ENCODE measurements around the gene ENTR1.

Gene ENTR1

DNA sequence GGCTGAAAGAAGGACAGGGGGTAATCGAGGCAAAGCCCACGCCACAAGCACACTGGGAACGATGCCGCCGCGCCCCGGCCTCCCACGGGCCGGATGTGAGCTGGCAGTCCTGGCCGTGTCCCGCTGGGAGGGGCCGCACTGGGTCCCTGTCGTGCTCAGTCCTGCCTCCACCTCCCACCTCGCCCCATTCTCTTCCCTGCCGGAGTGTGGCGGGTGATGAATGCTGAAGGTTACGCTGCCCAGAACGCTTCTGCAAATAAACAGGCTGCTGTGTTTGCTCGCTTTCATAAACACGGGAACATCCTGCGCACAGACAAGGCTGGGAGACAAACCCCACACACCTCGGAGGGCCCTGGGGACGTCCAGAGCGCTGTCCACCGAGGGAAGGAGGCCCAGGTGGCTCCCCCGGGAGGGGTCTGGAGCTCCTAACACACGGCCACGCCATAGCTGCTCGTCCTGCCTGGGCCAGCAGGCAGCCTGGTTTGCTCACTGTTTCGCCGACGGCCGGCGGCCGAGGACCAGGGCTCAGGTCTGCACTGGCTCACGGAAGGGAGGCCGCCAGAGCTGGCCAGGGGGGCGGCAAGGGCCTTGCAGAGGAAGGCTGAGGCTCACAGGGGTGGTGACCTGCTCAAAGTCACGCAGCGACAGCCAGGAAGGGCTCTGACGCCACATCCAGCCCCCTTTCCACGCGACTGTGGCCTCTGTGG lies 49.2 kb downstream of the ENTR1 start:
- Histone ChIP-seq H3K36me3 (ENCODE audit: control insufficient read depth, insufficient read depth, low read length) (no peaks in the 10 kb centered on the region), H3K4me3 (replicated peaks; ENCODE audit: low read depth, low read length) (no peak overlapping the region), H3K27me3 (replicated peaks; ENCODE audit: control insufficient read depth, insufficient read depth, low read length) (no peaks in the 10 kb centered on the region)
- TF ChIP-seq, protein P1, sequence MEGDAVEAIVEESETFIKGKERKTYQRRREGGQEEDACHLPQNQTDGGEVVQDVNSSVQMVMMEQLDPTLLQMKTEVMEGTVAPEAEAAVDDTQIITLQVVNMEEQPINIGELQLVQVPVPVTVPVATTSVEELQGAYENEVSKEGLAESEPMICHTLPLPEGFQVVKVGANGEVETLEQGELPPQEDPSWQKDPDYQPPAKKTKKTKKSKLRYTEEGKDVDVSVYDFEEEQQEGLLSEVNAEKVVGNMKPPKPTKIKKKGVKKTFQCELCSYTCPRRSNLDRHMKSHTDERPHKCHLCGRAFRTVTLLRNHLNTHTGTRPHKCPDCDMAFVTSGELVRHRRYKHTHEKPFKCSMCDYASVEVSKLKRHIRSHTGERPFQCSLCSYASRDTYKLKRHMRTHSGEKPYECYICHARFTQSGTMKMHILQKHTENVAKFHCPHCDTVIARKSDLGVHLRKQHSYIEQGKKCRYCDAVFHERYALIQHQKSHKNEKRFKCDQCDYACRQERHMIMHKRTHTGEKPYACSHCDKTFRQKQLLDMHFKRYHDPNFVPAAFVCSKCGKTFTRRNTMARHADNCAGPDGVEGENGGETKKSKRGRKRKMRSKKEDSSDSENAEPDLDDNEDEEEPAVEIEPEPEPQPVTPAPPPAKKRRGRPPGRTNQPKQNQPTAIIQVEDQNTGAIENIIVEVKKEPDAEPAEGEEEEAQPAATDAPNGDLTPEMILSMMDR (IDR thresholded peaks at IDR 0.05; ENCODE audit: insufficient read depth, low read length, poor library complexity, severe bottlenecking) = no peak
- DNase-seq (ENCODE audit: extremely low read depth, insufficient read length) = no peak

DNA sequence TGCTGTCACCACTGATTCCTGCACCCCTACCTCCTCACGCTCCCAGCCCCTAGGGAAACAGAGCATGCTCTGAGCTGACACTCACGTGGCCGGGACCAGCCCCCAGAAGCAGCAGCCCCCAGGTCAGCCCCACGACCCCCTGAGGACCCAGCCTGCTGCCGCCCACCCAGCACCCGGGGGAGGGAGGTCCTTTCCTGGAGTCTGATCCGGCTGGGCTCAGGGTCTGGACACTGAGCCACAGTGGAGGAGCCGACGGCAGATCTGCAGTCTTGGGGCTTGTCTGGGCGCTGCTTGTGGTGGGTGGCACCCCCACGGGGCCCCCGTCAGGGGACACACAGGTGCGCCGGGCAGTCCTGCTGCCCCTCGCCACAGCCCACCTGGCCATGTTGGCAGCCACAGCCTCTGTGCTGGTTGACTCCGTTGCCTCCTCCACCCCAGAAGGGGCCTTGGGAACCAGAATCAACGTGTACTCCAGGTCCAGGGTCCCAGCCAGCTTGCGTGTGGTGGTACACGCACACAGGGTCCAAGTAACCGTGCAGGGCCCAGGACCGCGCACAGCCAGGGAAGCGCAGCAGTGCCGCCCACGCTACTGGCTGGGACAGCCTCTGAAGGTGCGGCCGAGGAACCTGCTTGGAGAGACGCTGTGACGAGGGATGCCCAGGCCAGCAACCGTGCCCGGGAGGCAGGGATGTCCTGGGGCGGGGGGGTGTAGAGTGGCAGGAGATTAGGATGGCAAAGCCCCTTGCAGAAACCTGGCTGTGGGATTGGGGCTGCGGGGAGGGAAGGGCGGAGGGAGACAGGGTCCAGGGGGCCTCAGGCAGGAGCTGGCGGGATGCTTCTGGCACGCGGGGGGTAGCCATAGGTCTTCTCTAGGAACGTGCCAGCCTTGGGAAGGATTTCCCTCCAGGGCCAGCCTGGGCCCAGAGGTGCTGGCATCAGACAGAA lies 50.4 kb downstream of the ENTR1 start:
- TF ChIP-seq, protein P1 (IDR thresholded peaks at IDR 0.05; ENCODE audit: insufficient read depth, low read length, poor library complexity, severe bottlenecking) = no peak
- H3K27me3 ChIP-seq (replicated peaks; ENCODE audit: control insufficient read depth, insufficient read depth, low read length) = no peaks in the 10 kb centered on the region; the same call in 1 of the 2 replicates
- no peak overlapping the region for H3K4me3 ChIP-seq (replicated peaks; ENCODE audit: low read depth, low read length)
- no peaks in the 10 kb centered on the region for H3K36me3 ChIP-seq (ENCODE audit: control insufficient read depth, insufficient read depth, low read length)
- no peak for DNase-seq (ENCODE audit: extremely low read depth, insufficient read length)

DNA sequence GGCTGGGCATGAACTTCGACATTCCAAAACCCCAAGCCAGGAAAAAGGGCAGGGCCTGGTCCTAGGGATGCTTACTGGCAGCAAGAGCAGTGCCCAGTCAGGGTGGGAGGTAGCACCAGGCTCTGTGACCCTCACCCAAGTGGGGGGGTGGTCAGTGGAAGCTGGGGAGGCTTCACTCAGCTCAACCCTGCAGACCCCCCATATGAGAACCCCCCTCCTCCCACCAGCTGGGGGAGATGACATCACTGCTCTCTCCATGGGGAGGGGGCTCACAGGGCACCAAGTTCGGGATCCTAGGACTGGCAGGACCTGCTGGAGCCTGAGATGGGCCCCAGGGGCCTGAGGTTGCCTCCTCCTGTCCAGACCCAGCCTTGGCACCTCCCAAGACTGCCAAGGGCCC lies 51.5 kb downstream of the ENTR1 start:
- H3K4me3 ChIP-seq (replicated peaks; ENCODE audit: low read depth, low read length) = no peak overlapping the region
- no peak for DNase-seq (ENCODE audit: extremely low read depth, insufficient read length)
- H3K36me3 ChIP-seq (ENCODE audit: control insufficient read depth, insufficient read depth, low read length) = no peaks in the 10 kb centered on the region
- H3K27me3 ChIP-seq (replicated peaks; ENCODE audit: control insufficient read depth, insufficient read depth, low read length) = no peaks in the 10 kb centered on the region; the same call in 1 of the 2 replicates
- TF ChIP-seq, protein P1 (IDR thresholded peaks at IDR 0.05; ENCODE audit: insufficient read depth, low read length, poor library complexity, severe bottlenecking) = no peak

DNA sequence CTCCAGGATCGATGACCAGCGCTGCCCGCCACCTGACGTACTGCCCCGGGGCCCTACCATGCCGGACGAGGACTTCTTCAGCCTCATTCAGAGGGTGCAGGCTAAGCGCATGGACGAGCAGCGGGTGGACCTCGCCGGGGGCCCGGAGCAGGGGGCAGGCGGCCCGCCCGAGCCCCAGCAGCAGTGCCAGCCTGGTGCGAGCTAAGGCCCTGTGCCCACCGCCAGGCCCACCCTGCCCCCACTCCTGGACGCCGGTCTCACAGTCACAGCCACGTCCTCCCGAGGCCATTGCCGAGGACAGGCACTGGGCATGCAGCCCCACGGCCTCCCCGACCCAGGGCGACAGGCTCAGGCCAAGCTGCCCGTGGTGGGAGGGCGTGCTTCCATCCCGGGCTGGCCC lies 52.4 kb downstream of the ENTR1 start:
- DNase-seq (ENCODE audit: extremely low read depth, insufficient read length) = no peak
- H3K36me3 ChIP-seq (ENCODE audit: control insufficient read depth, insufficient read depth, low read length) = no peaks in the 10 kb centered on the region
- H3K27me3 ChIP-seq (replicated peaks; ENCODE audit: control insufficient read depth, insufficient read depth, low read length) = no peaks in the 10 kb centered on the region; the same call in 1 of the 2 replicates
- TF ChIP-seq, protein P1 (IDR thresholded peaks at IDR 0.05; ENCODE audit: insufficient read depth, low read length, poor library complexity, severe bottlenecking) = no peak
- H3K4me3 ChIP-seq (replicated peaks; ENCODE audit: low read depth, low read length) = no peak overlapping the region

DNA sequence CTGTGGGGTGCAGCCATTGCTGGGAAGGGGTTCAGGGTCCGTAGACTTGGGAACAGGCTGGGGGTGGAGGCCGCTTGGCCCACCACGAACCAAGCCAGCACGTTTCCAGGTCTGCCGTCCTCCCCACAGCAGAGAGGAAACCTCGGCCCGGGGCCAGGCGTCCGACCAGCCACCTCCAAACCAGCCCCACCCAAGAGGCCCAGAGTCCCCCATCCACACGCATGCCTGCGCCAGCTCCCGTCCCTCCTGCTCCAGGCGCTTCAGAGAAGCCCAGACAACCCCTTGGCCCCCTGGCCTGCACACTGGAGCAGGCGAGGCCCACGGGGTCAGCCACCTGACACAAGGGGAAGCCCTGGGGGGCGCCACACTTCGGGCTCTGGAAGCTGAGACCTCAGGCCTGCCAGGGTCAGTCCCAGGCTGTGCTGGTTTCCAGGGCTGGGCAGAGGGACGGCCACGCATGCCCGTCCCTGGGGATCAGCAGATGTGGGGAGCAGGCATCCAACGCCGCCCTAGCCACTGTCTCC lies 53.1 kb downstream of the ENTR1 start:
- TF ChIP-seq, protein P1 (IDR thresholded peaks at IDR 0.05; ENCODE audit: insufficient read depth, low read length, poor library complexity, severe bottlenecking) = no peak
- no peaks in the 10 kb centered on the region; the same call in 1 of the 2 replicates for H3K27me3 ChIP-seq (replicated peaks; ENCODE audit: control insufficient read depth, insufficient read depth, low read length)
- DNase-seq (ENCODE audit: extremely low read depth, insufficient read length) = no peak
- no peak overlapping the region for H3K4me3 ChIP-seq (replicated peaks; ENCODE audit: low read depth, low read length)
- no peaks in the 10 kb centered on the region for H3K36me3 ChIP-seq (ENCODE audit: control insufficient read depth, insufficient read depth, low read length)
